Amniotic stem cell (primary cell): ENCODE results near the gene ADM5.

Source experiments
- DNase-seq: peaks from one replicate; lab custom pipeline; 2025; lab: John Stamatoyannopoulos, UW

The ADM5 gene

DNA sequence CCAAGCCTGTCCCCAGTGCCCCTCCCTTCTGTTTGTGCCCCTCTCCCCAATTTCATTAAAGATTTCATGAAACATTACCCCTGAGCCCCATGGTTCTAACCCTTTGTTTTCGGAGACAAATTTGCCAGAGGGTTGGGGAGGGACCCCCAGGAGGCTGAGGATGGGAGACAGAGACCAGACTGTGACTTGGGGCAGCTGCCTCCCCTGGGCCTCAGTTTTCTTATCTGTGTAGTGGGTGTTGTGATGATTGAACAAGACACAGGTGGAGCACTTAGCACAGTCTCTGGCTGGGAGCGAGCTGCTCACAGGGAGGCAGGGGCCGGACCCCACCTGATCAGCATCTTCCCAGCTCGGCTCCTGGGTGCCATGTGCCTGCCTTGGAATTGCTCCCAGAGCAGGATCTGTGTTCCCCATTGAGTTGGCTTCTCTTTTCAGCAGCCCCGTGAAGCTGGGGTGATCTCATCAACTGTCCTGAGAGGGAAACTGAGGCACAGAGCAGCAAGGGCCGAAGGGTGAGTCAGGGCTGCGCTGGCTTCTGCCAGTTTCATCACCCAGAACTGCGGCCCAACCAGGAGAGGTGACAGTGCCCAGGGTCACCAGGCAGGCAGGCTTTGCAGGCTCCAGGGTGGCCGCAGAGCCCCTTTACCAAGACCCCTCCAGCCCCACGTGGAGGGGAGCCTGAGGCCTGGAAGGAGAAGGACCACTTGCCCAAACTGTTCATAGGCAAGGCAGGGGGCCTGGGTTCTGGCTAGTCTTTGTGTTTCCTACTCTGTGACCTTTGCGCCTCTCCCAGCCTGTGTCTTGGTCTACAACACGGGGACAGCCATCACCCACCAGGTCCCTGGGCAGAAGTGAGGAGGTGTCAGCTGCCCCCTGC lies 30.6 kb upstream of the ADM5 start:
- DNase-seq: no peak

GRCh38 chr19:49660338-49660961 lies 28.9 kb upstream of the ADM5 start:
- no peak for DNase-seq

DNA sequence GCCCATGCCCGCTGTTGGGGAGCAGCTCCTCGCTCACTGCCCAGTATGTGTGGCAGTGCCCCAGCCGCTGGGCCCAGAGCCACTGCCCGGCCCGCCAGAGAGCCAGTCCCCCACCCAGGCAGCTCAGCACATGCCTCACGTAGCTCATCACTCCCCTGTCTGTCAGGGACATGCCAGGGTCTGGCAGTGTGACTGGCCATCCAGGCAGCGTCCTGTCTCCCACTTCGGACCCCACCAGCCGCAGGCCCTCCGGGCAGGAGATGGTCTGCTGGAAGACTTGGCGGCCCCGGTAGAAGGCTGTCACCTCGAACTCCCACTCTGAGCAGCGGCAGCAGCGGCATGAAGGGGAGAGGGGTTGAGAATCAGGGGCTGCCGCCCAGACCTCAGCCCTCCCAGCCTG lies 27.4 kb upstream of the ADM5 start:
- no peak for DNase-seq

- no peak for DNase-seq
Observed at GRCh38 chr19:49663224-49663623, 26.2 kb upstream of the ADM5 start.

DNA sequence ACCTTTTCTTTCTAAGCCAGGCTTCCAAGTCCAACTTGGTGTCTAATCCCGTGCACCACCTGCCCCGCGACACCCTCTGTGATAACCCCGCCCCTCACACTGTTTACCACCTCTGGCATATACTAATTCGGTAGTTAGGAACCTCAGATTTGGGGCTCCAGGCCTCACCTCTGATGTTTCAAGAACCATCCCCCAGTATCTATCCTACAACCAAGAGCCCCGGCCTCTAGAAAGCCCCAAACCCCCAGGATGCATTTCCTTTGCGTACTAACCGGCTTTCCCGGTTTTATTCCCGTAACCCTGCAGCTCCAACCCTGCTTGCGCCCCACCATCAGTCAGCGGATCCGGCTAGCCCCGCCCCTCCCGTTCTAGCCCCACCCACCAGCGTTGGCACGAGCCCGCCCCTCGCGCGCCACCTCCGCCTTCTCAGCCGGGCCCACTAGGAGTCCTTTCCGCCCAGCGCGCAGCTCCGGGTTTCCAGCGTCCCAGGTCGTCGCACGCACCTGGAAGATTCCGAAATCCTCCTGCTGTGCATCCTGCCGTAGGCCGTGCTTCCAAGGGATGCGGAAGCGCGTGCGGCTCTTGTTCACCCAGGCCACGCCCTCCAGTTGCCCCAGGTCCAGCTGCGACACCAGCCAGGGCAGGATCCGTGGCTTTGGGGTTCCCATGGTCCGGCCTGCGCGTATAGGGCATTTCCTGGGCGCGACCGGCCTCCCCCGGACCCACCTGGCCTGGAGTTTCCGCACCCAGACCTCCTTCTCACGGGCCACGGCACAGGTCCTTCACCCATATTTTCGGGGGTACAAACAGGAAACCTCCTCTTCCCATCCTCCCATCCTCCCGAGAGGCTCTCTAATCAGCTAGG lies 25.0 kb upstream of the ADM5 start:
- DNase-seq: peak; percentile 80

DNA sequence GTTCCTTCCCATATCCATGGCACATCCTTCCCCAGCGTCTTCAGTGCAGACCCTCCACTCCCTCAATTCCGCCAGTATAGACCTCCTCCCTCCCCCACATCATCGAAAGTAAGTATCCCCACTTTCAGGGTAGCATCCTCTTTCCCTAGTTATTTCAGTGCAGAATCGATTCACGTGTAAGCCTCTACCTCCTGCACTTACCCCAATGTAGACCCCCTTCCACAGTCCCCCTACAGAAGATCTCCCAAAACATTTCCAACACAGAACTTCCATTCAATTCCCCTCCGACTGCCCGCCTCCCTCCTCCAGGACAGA lies 24.4 kb upstream of the ADM5 start:
- DNase-seq: no peak

- peak; percentile 92 for DNase-seq
Observed at GRCh38 chr19:49665351-49666119, 23.9 kb upstream of the ADM5 start, which contains the start of the genes BCL2L12 and IRF3. Gene BCL2L12, plus strand, starts transcription at chr19:49665933. Its CDS starts 760 bp downstream, at chr19:49666693. Gene IRF3, minus strand, starts transcription at chr19:49665857. Its CDS starts 1,019 bp downstream, at chr19:49664838.

DNA sequence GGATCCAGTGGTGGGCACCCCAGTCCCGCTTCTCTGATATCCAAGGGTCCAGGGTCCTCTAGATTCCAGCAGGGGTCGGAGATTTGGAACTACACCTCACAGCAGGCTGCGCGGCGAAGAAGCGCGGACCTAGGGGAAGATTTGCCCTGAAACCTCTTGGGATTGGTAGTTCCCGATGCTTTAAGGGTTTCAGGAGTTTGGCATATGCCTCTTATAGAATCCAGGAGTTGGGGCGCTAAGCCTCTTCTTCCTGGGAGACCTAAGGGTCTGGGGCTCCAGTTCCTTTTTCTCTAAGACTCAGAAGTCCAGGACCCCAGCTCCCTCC lies 23.3 kb upstream of the ADM5 start:
- DNase-seq: no peak

GRCh38 chr19:49667473-49667872 lies 21.9 kb upstream of the ADM5 start:
- no peak for DNase-seq

DNA sequence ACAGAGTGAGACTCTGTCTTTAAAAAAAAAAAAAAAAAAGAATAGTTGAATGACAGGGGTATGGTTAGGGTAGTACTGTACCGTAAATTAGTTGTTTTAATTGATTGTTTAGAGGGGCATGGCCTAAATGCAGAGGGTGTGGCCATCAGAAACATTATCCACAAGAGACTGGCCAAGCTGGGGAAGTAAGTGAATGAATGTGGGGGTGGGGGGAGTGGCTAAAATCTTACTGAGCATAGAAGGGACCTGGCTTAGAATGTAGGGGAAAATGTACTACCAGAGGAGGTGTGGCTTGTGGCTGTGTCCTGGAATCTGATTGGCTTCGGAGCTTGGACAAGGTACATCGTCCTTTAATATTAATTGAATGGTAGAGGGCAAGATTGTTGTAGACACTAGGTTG lies 19.9 kb upstream of the ADM5 start:
- DNase-seq: no peak

DNA sequence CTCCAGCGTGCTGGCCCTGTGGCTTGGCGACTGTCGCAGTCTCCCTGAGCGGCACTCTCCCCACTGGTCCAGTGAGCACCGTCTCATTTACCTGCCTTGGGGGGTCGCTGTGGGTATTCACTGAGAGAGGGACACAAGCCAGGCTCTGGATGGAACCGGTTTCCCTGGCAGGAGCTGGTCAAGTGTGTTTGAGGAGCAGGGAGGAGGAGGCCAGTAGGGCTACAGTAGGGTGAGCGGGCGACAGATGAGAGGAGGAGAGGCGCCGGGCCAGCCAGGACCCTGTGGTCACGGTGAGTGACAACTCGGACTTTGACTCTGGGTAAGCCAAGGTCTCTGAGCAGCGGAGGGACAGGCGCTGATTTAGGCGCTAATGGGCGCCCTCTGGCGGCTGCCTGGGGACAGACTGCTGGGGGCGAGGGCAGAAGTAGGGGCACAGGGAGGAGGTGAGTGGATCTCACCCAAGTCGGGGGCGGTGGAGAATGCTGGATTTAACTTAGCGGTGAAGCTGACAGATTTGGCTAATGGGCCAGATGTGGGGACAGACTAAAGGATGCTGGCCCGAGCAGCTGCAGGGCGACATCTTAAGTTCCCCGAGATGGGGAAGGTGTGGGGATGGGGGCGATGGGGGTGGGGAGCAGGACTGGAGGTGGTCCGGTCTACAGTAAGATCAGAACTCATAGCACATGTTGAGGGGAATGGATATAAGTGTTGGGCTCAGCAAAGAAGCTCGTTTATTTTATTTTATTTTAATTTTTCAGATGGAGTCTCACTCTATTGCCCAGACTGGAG lies 17.1 kb upstream of the ADM5 start:
- DNase-seq: peak; percentile 44

- peak; percentile 81 for DNase-seq
Observed at GRCh38 chr19:49676136-49676783, 13.1 kb upstream of the ADM5 start.

DNA sequence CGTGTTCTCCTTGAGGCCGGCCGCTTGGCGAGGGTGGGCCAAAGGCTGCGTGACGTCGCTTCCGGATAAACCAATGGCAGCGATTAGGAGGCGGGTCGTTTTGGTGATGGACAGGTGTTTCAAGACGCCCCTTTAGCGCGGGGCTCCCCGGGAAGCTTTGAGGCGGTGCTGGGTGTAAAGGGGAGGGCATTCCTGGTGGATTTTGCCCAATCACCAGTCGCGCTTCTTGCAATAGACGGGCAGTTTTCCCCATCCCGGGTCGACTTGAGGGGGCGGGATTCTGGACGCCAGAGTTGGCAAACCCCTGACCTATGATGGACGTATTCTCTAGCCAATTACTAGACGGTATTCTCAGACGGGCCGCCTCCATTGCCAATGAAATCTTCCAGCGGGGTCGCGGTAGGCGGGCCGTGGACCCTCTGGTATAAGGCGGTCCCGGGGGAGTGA lies 12.6 kb upstream of the ADM5 start:
- DNase-seq: peak; percentile 100

DNA sequence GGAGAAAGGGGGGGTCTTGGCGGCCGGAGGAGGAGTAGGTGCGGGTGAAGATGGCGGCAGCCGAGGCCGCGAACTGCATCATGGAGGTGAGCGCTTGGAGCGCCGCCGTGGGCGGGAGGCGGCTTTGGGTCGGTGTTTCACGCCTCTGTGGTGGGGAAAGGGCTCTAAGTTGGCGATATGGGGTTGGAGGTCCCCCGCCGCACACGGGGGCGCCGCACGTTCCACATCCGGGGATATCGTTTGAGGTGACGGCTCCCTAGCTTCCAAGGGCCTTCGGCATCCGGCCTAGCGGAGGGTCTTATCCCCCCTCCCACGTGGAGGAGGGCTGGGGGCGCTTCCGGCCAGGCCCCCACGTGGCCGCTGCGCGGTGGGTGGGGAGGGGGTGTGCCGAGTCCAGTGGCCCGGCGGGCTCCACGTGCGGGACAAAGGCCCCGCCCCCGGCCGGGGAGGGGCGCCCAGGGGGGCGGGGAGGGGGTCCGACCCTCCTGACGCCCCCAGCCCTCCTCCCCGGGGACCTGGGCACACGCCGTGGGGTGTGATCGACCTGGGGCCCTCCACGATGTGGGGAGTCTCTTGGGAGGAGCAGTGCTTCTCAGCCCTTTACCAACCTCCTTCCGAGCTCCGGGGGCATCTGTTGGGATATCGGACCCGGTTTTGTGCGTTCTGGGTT lies 12.0 kb upstream of the ADM5 start, which contains the start of gene PRMT1:
Gene PRMT1 (plus strand): TSS at position 41 of the 670 bp plus-strand sequence. CDS start 10 bp downstream, at position 51.
- no peak for DNase-seq

GRCh38 chr19:49677901-49678674 lies 11.3 kb upstream of the ADM5 start:
- no peak for DNase-seq

DNA sequence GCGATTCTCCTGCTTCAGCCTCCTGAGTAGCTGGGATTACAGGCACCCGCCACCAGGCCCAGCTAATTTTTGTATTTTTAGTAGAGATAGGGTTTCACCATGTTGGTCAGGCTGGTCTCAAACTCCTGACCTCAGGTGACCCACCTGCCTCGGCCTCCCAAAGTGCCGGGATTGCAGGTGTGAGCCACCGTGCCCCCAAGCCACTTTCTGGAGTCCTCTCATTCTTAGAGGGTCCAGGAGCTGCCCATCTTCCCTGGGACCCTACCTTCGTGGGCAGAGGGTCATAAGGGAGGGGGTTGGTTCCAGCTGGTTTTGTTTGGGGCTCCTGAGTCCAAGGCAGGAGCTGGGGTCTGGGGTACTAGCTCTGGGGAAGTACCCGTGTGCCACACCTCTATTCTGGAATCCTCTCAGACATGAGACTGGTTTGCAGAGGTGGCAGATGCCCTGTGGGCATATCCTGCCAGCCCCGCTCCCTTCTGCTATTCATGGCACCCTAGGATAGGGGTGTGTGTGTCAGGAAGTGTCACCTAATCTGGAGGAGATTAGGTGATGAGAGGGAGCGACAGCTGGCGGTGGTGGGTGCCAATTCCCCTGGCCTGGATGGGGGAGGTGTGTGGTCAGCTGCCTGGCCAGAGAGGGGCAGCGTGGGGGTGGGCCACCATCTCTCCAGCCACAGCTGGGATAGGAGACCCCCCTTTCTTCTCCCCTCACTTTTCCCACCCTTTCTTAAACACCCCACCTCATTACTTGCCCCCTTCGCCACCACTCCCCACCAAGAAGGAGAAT lies 10.2 kb upstream of the ADM5 start:
- no peak for DNase-seq

DNA sequence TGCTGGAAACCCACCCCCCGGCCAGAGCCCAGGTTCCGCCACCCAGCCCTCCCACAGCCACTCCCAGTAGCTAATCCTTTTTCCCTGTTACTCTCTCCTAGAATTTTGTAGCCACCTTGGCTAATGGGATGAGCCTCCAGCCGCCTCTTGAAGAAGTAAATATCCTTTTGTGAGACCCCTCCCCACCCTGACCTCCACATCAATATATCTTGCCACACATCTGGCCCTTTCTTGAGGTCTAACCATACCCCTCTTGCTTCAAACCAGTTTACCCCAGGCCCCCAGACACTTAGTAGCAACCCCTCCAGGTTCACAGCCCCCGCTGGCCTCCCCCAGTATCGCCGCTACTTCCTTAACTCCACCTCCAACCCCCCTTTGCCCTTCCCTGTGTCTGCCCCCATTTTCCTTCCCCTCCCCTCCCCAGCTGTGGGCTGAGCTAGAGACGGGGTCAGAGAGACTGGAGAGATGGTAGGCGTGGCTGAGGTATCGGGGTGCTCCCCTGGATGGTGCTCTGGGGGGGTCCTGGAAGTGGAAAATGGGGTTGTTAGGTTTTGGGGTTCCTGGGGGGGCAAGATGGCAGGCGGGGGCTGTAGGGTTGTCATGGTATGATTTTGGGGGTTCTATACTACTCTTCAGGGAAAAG lies 9.5 kb upstream of the ADM5 start:
- DNase-seq: no peak
